Effector memory CD4-positive, alpha-beta T cell (primary cell): Measurements from ENCODE around the gene KLHL6.

Experiments
- DNase-seq, 3 donors: peaks; one replicate each; pipeline ENCODE4 v3.0.0-alpha.2; 2020
- H3K27ac ChIP-seq: 2 replicates; pipeline ENCODE4 v1.7.0; 2013; ENCODE audit warnings: mild to moderate bottlenecking, low read length, moderate library complexity; ENCODE audit not compliant: insufficient read depth, poor library complexity, severe bottlenecking
- H3K27me3 ChIP-seq: replicated peaks from 2 replicates; pipeline ENCODE4 v1.7.0; 2013; ENCODE audit warnings: mild to moderate bottlenecking, low read length; ENCODE audit not compliant: insufficient read depth, control insufficient read depth, poor library complexity, severe bottlenecking
- H3K36me3 ChIP-seq: 2 replicates; pipeline ENCODE4 v1.7.0; 2013; ENCODE audit warnings: mild to moderate bottlenecking, low read length, moderate library complexity; ENCODE audit not compliant: control insufficient read depth, insufficient read depth
- H3K4me1 ChIP-seq: 2 replicates; pipeline ENCODE4 v1.7.0; 2013; ENCODE audit warnings: low read length, mild to moderate bottlenecking; ENCODE audit not compliant: control insufficient read depth, insufficient read depth, poor library complexity, severe bottlenecking
- H3K4me3 ChIP-seq: 2 replicates; pipeline ENCODE4 v1.7.0; 2013; ENCODE audit warnings: low read length, low read depth, mild to moderate bottlenecking; ENCODE audit not compliant: insufficient read depth, poor library complexity, severe bottlenecking
- H3K9me3 ChIP-seq: 2 replicates; pipeline ENCODE4 v1.7.0; 2013; ENCODE audit warnings: mild to moderate bottlenecking, low read length, moderate library complexity; ENCODE audit not compliant: control insufficient read depth
- total RNA-seq, 3 donors: gene quantifications; one replicate each; lab custom pipeline; 2026; lab: John Stamatoyannopoulos, UW

The KLHL6 gene, protein sequence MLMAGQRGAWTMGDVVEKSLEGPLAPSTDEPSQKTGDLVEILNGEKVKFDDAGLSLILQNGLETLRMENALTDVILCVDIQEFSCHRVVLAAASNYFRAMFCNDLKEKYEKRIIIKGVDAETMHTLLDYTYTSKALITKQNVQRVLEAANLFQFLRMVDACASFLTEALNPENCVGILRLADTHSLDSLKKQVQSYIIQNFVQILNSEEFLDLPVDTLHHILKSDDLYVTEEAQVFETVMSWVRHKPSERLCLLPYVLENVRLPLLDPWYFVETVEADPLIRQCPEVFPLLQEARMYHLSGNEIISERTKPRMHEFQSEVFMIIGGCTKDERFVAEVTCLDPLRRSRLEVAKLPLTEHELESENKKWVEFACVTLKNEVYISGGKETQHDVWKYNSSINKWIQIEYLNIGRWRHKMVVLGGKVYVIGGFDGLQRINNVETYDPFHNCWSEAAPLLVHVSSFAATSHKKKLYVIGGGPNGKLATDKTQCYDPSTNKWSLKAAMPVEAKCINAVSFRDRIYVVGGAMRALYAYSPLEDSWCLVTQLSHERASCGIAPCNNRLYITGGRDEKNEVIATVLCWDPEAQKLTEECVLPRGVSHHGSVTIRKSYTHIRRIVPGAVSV
- total RNA-seq: 67.5 to 84.4 (median 82.1) reads per million in 3 donors

GRCh38 chr3:183555541-183556081 is at the start of gene KLHL6:
Gene KLHL6, minus strand, starts transcription at chr3:183555706. Its CDS starts 53 bp downstream, at chr3:183555653.
- Histone ChIP-seq H3K9me3 (no peaks in the 10 kb centered on the region), H3K4me3 (peak within 1 kb of the TSS; percentile 52), H3K4me1 (peaks cover 29% of the 10 kb centered on the region), H3K36me3 (no peaks in the 10 kb centered on the region), H3K27me3 (no peaks in the 10 kb centered on the region), H3K27ac (peak within 1 kb of the TSS; percentile 80)
- DNase-seq: peak; percentile 48 to 51 (median 50)

- Histone ChIP-seq H3K27ac (no peak overlapping the region), H3K27me3 (no peaks in the 10 kb centered on the region), H3K9me3 (peaks cover 5% of the 10 kb centered on the region), H3K4me3 (no peak overlapping the region), H3K36me3 (no peaks in the 10 kb centered on the region), H3K4me1 (no peaks in the 10 kb centered on the region)
- no peak for DNase-seq
These were observed 42.5 kb upstream of the KLHL6 start for GRCh38 chr3:183597959-183598358.

GRCh38 chr3:183594636-183595035 is 39.1 kb upstream of the KLHL6 start:
- H3K27ac ChIP-seq: no peak overlapping the region
- H3K27me3 ChIP-seq: no peaks in the 10 kb centered on the region
- H3K36me3 ChIP-seq: no peaks in the 10 kb centered on the region
- DNase-seq: no peak
- no peak overlapping the region for H3K4me3 ChIP-seq
- H3K9me3 ChIP-seq: peaks cover 5% of the 10 kb centered on the region
- no peaks in the 10 kb centered on the region for H3K4me1 ChIP-seq

DNA sequence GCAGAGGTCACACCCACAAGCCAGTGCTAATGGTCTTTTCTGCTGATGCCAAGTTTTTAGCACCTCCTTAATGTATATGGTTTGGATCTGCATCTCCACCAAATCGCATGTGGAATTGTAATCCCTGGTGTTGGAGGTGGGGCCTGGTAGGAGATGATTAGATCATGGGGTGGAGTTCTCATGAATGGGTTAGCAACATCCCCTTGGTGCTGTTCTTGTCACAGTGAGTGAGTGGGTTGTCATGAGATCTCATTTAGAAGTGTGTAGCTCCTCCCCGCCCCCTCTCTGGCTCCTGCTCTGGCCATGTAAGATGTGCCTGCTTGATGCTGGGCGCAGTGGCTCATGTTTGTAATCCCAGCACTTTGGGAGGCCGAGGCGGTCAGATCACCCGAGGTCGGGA is 37.3 kb upstream of the KLHL6 start:
- Histone ChIP-seq H3K4me1 (peaks cover 7% of the 10 kb centered on the region), H3K36me3 (no peaks in the 10 kb centered on the region), H3K27me3 (no peaks in the 10 kb centered on the region), H3K9me3 (peaks cover 1% of the 10 kb centered on the region), H3K4me3 (no peak overlapping the region), H3K27ac (no peak overlapping the region)
- DNase-seq: no peak

DNA sequence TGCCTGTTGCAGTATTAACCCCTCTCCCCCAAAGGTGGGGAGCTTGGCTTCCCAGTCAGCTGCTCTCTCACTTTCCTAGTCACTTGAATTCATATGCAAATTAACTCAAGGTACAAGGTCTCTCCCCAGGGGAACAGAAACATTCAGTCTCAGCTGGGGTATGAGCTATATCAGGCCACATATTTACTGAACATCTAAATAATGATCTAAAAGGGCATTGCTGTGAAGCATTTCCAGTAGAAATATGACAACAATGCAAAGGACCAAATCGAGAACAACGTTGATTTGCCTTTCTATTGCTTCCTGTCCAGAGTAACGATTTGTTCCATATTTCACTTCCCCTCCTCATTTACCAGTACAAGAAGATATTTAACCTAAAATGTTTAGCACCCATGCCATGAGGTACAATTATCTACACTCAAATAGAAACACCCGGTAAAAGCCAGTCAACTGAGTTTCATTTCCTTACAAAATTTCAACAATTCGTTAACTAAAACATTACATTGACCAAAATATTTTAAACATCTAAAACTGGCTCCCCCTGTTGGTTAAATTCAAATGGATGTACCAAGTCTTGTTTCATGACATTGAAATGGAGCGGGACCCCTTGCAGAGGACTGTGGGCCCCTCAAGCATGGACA is 36.5 kb upstream of the KLHL6 start:
- H3K9me3 ChIP-seq: no peaks in the 10 kb centered on the region
- H3K36me3 ChIP-seq: no peaks in the 10 kb centered on the region
- peaks cover 15% of the 10 kb centered on the region for H3K4me1 ChIP-seq
- no peak for DNase-seq
- no peaks in the 10 kb centered on the region for H3K27me3 ChIP-seq
- no peak overlapping the region for H3K27ac ChIP-seq
- peak overlapping the region; percentile 13 for H3K4me3 ChIP-seq

GRCh38 chr3:183590442-183590841 is 34.9 kb upstream of the KLHL6 start:
- Histone ChIP-seq H3K4me1 (peaks cover 24% of the 10 kb centered on the region), H3K27me3 (no peaks in the 10 kb centered on the region), H3K36me3 (no peaks in the 10 kb centered on the region), H3K4me3 (no peak overlapping the region), H3K9me3 (no peaks in the 10 kb centered on the region), H3K27ac (no peak overlapping the region)
- DNase-seq: no peak

DNA sequence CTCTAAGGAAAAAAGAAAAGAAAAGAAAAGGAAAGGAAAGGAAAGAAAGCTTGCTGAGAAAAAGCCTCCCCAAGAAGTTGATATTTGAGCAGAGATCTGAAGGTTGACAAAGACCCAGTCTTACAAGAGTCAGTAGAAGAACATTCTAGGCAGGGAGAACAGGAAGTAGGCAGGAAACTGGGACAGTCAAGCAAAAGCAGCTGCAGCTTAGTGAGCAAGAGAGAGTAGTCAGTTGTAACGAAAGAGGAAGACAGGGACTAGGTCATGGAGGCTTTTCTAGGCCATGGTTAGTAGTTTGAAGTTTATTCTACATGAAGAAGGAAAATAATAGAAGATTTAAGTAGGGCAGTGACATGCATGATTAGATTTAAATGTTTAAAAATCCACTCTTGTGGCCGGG is 31.8 kb upstream of the KLHL6 start:
- Histone ChIP-seq H3K4me1 (peaks cover 24% of the 10 kb centered on the region), H3K27me3 (no peaks in the 10 kb centered on the region), H3K27ac (peak overlapping the region; percentile 25), H3K4me3 (no peak overlapping the region), H3K9me3 (no peaks in the 10 kb centered on the region), H3K36me3 (no peaks in the 10 kb centered on the region)
- DNase-seq: no peak

GRCh38 chr3:183586477-183586876 is 31.0 kb upstream of the KLHL6 start:
- Histone ChIP-seq H3K4me3 (peak overlapping the region; percentile 7), H3K36me3 (no peaks in the 10 kb centered on the region), H3K27me3 (no peaks in the 10 kb centered on the region), H3K4me1 (peaks cover 24% of the 10 kb centered on the region), H3K27ac (peak overlapping the region; percentile 30), H3K9me3 (no peaks in the 10 kb centered on the region)
- DNase-seq: no peak

DNA sequence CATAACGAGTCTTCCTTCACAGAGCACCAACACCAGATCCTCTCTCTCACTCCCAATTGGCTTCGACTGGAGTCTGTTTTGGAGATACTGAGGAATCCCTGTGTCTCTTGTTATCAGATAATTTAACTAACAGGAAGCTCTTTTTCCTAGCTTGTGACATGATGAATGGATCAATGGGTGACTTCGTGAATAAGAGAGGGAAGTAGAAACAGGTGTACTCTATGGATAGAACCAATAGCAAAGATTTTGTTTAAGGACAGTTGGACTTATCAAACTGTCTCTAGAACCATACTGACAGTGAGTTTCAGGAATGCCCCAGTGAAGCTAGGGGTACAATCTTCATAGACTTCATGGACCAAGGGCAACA is 29.4 kb upstream of the KLHL6 start:
- H3K9me3 ChIP-seq: no peaks in the 10 kb centered on the region
- H3K36me3 ChIP-seq: no peaks in the 10 kb centered on the region
- H3K4me3 ChIP-seq: no peak overlapping the region
- H3K27ac ChIP-seq: no peak overlapping the region
- no peak for DNase-seq
- H3K27me3 ChIP-seq: no peaks in the 10 kb centered on the region
- peaks cover 24% of the 10 kb centered on the region for H3K4me1 ChIP-seq
